ENCODE measurements around the gene MEGF11. TPM values are rescaled to one million over a fixed set of nuclear protein-coding genes. Genes with fewer than 3 reads are reported as not detected.

Gene MEGF11
- total RNA-seq, 1 experiment from 2014 or later, result 1.2 TPM

- Histone ChIP-seq H3K9ac (ENCODE audit: extremely low read depth, insufficient read length, low read length) (no peak overlapping the region), H3K56ac (ENCODE audit: insufficient read length, low read depth, low read length) (no peak overlapping the region), H3K79me1 (ENCODE audit: insufficient read depth, low read depth, low read length, poor library complexity, severe bottlenecking) (no peaks in the 10 kb centered on the region), H2BK5ac (ENCODE audit: insufficient read length, low read length) (no peak overlapping the region), H3K14ac (ENCODE audit: insufficient read depth, low read length) (no peak overlapping the region), H3K18ac (ENCODE audit: insufficient read length, low read depth, low read length) (no peak overlapping the region), H3K4ac (ENCODE audit: low read depth, low read length) (no peak overlapping the region), H3K4me1 (ENCODE audit: insufficient read depth, low read length) (0 out of 2 replicates have a peak, but pooled peaks cover 3% of the 10 kb centered on the region), H2BK15ac (ENCODE audit: low read depth, low read length) (no peak overlapping the region), H3K4me2 (ENCODE audit: insufficient read depth, insufficient read length, low read length) (no peak overlapping the region), H2AFZ (ENCODE audit: low read length) (no peak overlapping the region), H3K23ac (ENCODE audit: insufficient read length, low read depth, low read length) (no peak overlapping the region), H4K8ac (replicated peaks; ENCODE audit: insufficient read length, low read depth, low read length) (no peak overlapping the region), H4K91ac (ENCODE audit: insufficient read length, low read depth, low read length) (no peak overlapping the region), H3K79me2 (ENCODE audit: insufficient read depth, low read length) (no peaks in the 10 kb centered on the region), H3K9me3 (ENCODE audit: control insufficient read depth, low read depth, low read length) (no peaks in the 10 kb centered on the region), H3K23me2 (ENCODE audit: insufficient read length, low read depth, low read length, poor library complexity, severe bottlenecking) (no peaks in the 10 kb centered on the region), H3T11ph (ENCODE audit: low read length) (no peak overlapping the region), H2BK12ac (ENCODE audit: insufficient read length, low read depth, low read length) (no peak overlapping the region), H4K5ac (ENCODE audit: insufficient read length, low read depth, low read length) (no peak overlapping the region), H2BK20ac (ENCODE audit: low read depth, low read length, poor library complexity, severe bottlenecking) (no peak overlapping the region), H3K27ac (ENCODE audit: insufficient read length, low read depth, low read length) (no peak overlapping the region), H2AK5ac (ENCODE audit: insufficient read length, low read length) (no peak overlapping the region), H2BK120ac (ENCODE audit: low read depth, low read length, poor library complexity, severe bottlenecking) (no peak overlapping the region), H4K20me1 (ENCODE audit: control insufficient read depth, insufficient read depth, insufficient read length) (no peaks in the 10 kb centered on the region), H3K27me3 (ENCODE audit: insufficient read depth, low read length) (no peaks in the 10 kb centered on the region)
- TF ChIP-seq, protein P1, sequence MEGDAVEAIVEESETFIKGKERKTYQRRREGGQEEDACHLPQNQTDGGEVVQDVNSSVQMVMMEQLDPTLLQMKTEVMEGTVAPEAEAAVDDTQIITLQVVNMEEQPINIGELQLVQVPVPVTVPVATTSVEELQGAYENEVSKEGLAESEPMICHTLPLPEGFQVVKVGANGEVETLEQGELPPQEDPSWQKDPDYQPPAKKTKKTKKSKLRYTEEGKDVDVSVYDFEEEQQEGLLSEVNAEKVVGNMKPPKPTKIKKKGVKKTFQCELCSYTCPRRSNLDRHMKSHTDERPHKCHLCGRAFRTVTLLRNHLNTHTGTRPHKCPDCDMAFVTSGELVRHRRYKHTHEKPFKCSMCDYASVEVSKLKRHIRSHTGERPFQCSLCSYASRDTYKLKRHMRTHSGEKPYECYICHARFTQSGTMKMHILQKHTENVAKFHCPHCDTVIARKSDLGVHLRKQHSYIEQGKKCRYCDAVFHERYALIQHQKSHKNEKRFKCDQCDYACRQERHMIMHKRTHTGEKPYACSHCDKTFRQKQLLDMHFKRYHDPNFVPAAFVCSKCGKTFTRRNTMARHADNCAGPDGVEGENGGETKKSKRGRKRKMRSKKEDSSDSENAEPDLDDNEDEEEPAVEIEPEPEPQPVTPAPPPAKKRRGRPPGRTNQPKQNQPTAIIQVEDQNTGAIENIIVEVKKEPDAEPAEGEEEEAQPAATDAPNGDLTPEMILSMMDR (conservative IDR thresholded peaks at IDR 0.05), result no peak
- DNase-seq, result peak; percentile 18
- H3K36me3 Mint-ChIP-seq (ENCODE audit: insufficient read depth in 1 of 3, low read depth in 3 of 3), result peaks cover 4 to 22% (median 6%) of the 10 kb centered on the region in 3 experiments; a peak in 6 of 7 replicates
- H3K4me1 Mint-ChIP-seq, result peaks cover 16 to 27% of the 10 kb centered on the region in 2 experiments
- H3K27me3 Mint-ChIP-seq (ENCODE audit: low read depth), result no peaks in the 10 kb centered on the region
- no peak overlapping the region for H3K4me3 Mint-ChIP-seq
- no CpG with 5 or more reads among the region's 3 CpGs for WGBS (ENCODE audit: extremely low coverage, insufficient read length, low lambda C conversion rate)
- H3K9me3 Mint-ChIP-seq, result no peaks in the 10 kb centered on the region
- H3K27ac Mint-ChIP-seq, result 0 out of 7 replicates have a peak overlapping the region, but pooled peaks of 1 of the 3 experiments have one; percentile 28
Measured at GRCh38 chr15:65909831-65910230, 343.7 kb downstream of the MEGF11 start.
